Natural killer cell (primary cell): ENCODE data around the gene PPM1L. TPM values are rescaled to one million over a fixed set of nuclear protein-coding genes. Genes with fewer than 3 reads are reported as not detected.

Experiments used
- ATAC-seq, 3 donors: fragments of 150-1000 bp in 2 of 3; fragments of 200-7000 bp in 1 of 3; cut with Tn5 transposase; 1 replicate in 1 of 3; 2 replicates in 2 of 3; pipeline ENCODE4 v1.10.0; 2021; ENCODE audit warnings: mild to moderate bottlenecking in 2 of 3, moderate library complexity in 2 of 3
- DNase-seq, 2 donors: peaks; one replicate each; pipeline versions ENCODE4 v3.0.0 to v3.0.0-alpha.2; 2013 to 2021; ENCODE audit warnings: mixed read lengths in 1 of 2
- H3K27ac ChIP-seq: one replicate; pipeline ENCODE4 v1.5.1; 2013; ENCODE audit warnings: mild to moderate bottlenecking, low read length
- H3K27me3 ChIP-seq: one replicate; pipeline ENCODE4 v1.6.1; 2013; ENCODE audit warnings: low read length; ENCODE audit not compliant: control insufficient read depth, insufficient read depth
- H3K36me3 ChIP-seq: one replicate; pipeline ENCODE4 v1.6.1; 2013; ENCODE audit warnings: low read length; ENCODE audit not compliant: control insufficient read depth, insufficient read depth
- H3K4me1 ChIP-seq: one replicate; pipeline ENCODE4 v1.6.1; 2013; ENCODE audit warnings: low read length; ENCODE audit not compliant: control insufficient read depth, insufficient read depth
- H3K4me3 ChIP-seq: one replicate; pipeline ENCODE4 v1.5.1; 2013; ENCODE audit warnings: low read length
- H3K9me3 ChIP-seq: one replicate; pipeline ENCODE4 v1.6.1; 2013; ENCODE audit warnings: low read length; ENCODE audit not compliant: control insufficient read depth, insufficient read depth
- H3K27ac Mint-ChIP-seq, 2 donors: one replicate each; pipeline ENCODE4 v1.8.0; 2022; ENCODE audit warnings: mild to moderate bottlenecking in 2 of 2, mixed read lengths in 2 of 2, moderate library complexity in 1 of 2
- H3K27me3 Mint-ChIP-seq, 2 donors: one replicate each; pipeline ENCODE4 v1.8.0; 2022; ENCODE audit warnings: low read depth in 2 of 2, mixed read lengths in 2 of 2
- H3K36me3 Mint-ChIP-seq: one replicate; pipeline ENCODE4 v1.8.0; 2022; ENCODE audit warnings: mixed read lengths
- H3K4me1 Mint-ChIP-seq, 2 donors: one replicate each; pipeline ENCODE4 v1.8.0; 2022; ENCODE audit warnings: mixed read lengths in 2 of 2
- H3K4me3 Mint-ChIP-seq: one replicate; pipeline ENCODE4 v1.8.0; 2022; ENCODE audit warnings: mild to moderate bottlenecking, moderate library complexity, mixed read lengths
- H3K9me3 Mint-ChIP-seq, 2 donors: one replicate each; pipeline ENCODE4 v1.8.0; 2022; ENCODE audit warnings: mixed read lengths in 2 of 2
- WGBS: methylation state at CpG from one replicate; pipeline ENCODE4 v1.1.7; 2013; ENCODE audit warnings: missing lambda C conversion rate; ENCODE audit not compliant: insufficient coverage; 5-methylcytosine and 5-hydroxymethylcytosine counted together
- intact Hi-C: fragments of 100-400 bp; cut with micrococcal nuclease; formaldehyde crosslinking; loops from one replicate; pipeline ENCODE4 v1.14.2; 2022
- total RNA-seq, 4 donors: library from RNA; stranded (reverse); fragments of 120-200 nt in 1 of 4; gene quantifications; one replicate each; pipeline versions ENCODE4 v1.2.3 to v1.2.4, GENCODE V29; 2013 to 2022
- TF ChIP-seq, protein P1 (sequence below): fragments of 200-600 bp; IDR thresholded peaks from one replicate; pipeline ENCODE4 v1.8.0; 2022; ENCODE audit warnings: antibody characterized with exemption

Gene PPM1L
- total RNA-seq, 3 donors from 2014 or later (not counting 1 experiment from before 2014, with no cell fraction given) = 52.6 to 73.2 (median 52.9) TPM

DNA sequence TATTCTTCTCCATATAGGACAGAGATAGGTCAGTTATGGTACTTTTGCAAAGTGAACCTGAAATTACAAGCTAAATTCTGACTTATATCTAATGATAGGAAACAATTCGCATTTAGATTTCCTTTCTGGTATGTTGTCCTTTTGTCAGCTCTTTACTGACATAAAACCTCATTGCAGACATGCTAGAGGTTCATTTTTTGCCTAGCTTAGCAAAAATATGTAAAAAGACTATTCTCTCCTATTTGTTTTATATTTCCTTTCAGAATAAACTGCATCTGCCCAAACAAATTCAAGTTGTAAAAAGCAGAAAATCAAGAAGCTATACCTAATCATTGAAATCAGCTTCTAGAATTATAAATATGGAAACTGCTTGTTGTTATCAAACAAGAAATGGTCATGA, 168.7 kb downstream of the PPM1L start:
- H3K27ac ChIP-seq = no peak overlapping the region
- H3K4me3 ChIP-seq = no peak overlapping the region
- peaks cover 48% of the 10 kb centered on the region in 2 donors for H3K4me1 Mint-ChIP-seq
- no peaks in the 10 kb centered on the region for H3K36me3 Mint-ChIP-seq
- H3K27me3 Mint-ChIP-seq = no peaks in the 10 kb centered on the region
- intact Hi-C loops = no loop called here
- H3K9me3 Mint-ChIP-seq = no peaks in the 10 kb centered on the region
- no peak for ATAC-seq
- no peaks in the 10 kb centered on the region for H3K9me3 ChIP-seq
- H3K36me3 ChIP-seq = no peaks in the 10 kb centered on the region
- 100% methylated on average over 1 of the region's 1 CpG for WGBS
- no peaks in the 10 kb centered on the region for H3K4me1 ChIP-seq
- DNase-seq = no peak
- no peak overlapping the region for H3K27ac Mint-ChIP-seq
- TF ChIP-seq, protein P1, sequence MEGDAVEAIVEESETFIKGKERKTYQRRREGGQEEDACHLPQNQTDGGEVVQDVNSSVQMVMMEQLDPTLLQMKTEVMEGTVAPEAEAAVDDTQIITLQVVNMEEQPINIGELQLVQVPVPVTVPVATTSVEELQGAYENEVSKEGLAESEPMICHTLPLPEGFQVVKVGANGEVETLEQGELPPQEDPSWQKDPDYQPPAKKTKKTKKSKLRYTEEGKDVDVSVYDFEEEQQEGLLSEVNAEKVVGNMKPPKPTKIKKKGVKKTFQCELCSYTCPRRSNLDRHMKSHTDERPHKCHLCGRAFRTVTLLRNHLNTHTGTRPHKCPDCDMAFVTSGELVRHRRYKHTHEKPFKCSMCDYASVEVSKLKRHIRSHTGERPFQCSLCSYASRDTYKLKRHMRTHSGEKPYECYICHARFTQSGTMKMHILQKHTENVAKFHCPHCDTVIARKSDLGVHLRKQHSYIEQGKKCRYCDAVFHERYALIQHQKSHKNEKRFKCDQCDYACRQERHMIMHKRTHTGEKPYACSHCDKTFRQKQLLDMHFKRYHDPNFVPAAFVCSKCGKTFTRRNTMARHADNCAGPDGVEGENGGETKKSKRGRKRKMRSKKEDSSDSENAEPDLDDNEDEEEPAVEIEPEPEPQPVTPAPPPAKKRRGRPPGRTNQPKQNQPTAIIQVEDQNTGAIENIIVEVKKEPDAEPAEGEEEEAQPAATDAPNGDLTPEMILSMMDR = no peak
- H3K4me3 Mint-ChIP-seq = no peak overlapping the region
- no peaks in the 10 kb centered on the region for H3K27me3 ChIP-seq

DNA sequence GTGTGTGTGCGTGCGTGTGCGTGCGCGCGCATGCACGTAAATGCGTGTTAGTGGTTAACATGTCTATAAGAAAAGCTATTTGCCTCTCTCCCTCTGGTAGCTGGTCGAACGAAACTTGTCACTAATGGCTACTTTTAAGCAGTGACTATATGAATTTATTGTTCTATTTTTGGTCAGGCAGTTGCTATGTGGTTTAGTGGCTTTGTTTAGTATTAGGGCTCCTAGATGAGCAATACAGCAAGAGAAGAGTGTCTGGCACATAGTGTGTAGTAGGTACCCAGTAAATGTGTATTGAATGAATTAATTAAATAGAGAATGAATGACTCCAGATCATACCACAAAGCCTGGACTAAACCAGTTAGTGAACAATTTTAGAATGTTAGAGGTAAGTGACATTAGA, 171.6 kb downstream of the PPM1L start:
- no peak overlapping the region for H3K27ac ChIP-seq
- ATAC-seq (no peak), DNase-seq (no peak)
- H3K9me3 Mint-ChIP-seq = no peaks in the 10 kb centered on the region
- TF ChIP-seq, protein P1 = no peak
- H3K4me1 Mint-ChIP-seq = peaks cover 61 to 63% of the 10 kb centered on the region in 2 donors
- no peaks in the 10 kb centered on the region for H3K36me3 Mint-ChIP-seq
- H3K4me1 ChIP-seq = no peaks in the 10 kb centered on the region
- no peaks in the 10 kb centered on the region for H3K9me3 ChIP-seq
- H3K4me3 ChIP-seq = no peak overlapping the region
- 77% methylated on average over 10 of the region's 10 CpGs for WGBS
- no peaks in the 10 kb centered on the region for H3K27me3 Mint-ChIP-seq
- intact Hi-C loops = no loop called here
- H3K27me3 ChIP-seq = no peaks in the 10 kb centered on the region
- no peak overlapping the region for H3K27ac Mint-ChIP-seq
- H3K36me3 ChIP-seq = no peaks in the 10 kb centered on the region
- no peak overlapping the region for H3K4me3 Mint-ChIP-seq

DNA sequence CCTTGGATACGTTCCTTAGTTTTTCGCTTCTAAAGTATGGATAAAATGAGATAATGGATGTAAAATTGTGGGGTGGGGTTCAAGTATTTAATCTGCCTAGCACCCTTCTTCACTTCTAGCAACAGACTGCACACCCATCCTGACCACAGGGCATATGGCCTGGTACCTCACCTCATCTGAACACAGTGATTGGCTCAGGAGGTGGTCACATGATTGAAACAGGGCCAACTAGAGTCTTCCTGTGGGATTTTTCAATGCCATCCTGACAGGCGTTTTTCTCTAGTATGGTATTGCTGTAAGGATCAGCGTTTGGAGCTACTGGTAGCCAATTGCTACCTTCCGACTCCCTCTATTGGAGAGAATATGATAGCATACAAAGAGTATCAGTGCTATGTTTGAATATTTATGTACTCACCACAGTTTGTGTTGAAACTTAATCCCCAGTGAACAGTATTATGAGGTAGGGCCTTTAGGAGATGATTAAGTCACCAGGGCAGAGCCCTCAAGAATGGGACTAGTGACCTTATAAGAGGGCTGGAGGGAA, 172.2 kb downstream of the PPM1L start:
- Mint-ChIP-seq H3K27ac (no peak overlapping the region), H3K27me3 (no peaks in the 10 kb centered on the region), H3K36me3 (no peaks in the 10 kb centered on the region), H3K9me3 (no peaks in the 10 kb centered on the region), H3K4me1 (peaks cover 64% of the 10 kb centered on the region in 2 donors), H3K4me3 (no peak overlapping the region)
- no peak overlapping the region for H3K27ac ChIP-seq
- intact Hi-C loops = no loop called here
- TF ChIP-seq, protein P1 = peak; percentile 12
- no peaks in the 10 kb centered on the region for H3K4me1 ChIP-seq
- H3K36me3 ChIP-seq = no peaks in the 10 kb centered on the region
- H3K4me3 ChIP-seq = no peak overlapping the region
- ATAC-seq (peak in 1 of 3 donors; percentile 45), DNase-seq (no peak)
- no peaks in the 10 kb centered on the region for H3K9me3 ChIP-seq
- 88% methylated on average over 3 of the region's 5 CpGs for WGBS
- H3K27me3 ChIP-seq = no peaks in the 10 kb centered on the region

DNA sequence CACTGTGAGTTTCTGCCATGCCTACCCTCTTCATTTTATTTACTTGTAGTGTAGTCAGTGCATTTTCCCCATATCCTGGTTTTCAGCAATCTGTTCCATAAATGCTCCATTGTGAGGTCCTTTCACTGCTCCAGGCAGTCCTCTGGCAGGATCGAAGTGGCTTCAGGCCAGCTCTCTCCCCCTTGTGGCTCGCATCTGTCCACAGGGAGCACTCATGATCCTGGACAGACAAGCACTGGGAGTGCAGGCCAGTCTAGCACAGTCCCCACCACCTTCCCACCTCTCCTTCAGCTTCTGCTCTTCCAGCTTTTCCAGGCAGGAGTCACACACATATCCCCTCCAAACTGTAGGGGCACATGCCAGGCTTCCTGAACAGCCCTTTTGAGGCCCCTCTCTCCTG, 173.6 kb downstream of the PPM1L start:
- Histone ChIP-seq H3K4me1 (no peaks in the 10 kb centered on the region), H3K27ac (no peak overlapping the region), H3K9me3 (no peaks in the 10 kb centered on the region), H3K27me3 (no peaks in the 10 kb centered on the region), H3K4me3 (no peak overlapping the region), H3K36me3 (no peaks in the 10 kb centered on the region)
- no peaks in the 10 kb centered on the region for H3K9me3 Mint-ChIP-seq
- no peak overlapping the region for H3K4me3 Mint-ChIP-seq
- H3K4me1 Mint-ChIP-seq = peaks cover 64 to 67% of the 10 kb centered on the region in 2 donors
- H3K36me3 Mint-ChIP-seq = no peaks in the 10 kb centered on the region
- TF ChIP-seq, protein P1 = no peak
- intact Hi-C loops = no loop called here
- ATAC-seq (no peak), DNase-seq (no peak)
- 98% methylated on average over 2 of the region's 2 CpGs for WGBS
- no peak overlapping the region for H3K27ac Mint-ChIP-seq
- H3K27me3 Mint-ChIP-seq = no peaks in the 10 kb centered on the region
